ENCODE data around the gene PRPS1.
A peak's percentile ranks its signal among the peaks of the same experiment; 100 is the strongest.

The PRPS1 gene

GRCh38 chrX:107629540-107629909, 1.2 kb downstream of the PRPS1 start:
- peak; percentile 10 to 30 (median 20) for DNase-seq

GRCh38 chrX:107630031-107630689, 1.9 kb downstream of the PRPS1 start:
- CTCF ChIA-PET = interaction anchor here (1.1 to 1.6 kb wide), 2 partner anchors 13 to 83 kb away, joined by 3 read pairs; no protein-coding TSS in a partner anchor
- POLR2A ChIA-PET = no interaction called here
- DNase-seq = no peak
- Histone ChIP-seq H3K9me3 (ENCODE audit: control extremely low read depth in 1 of 5, control insufficient read depth in 4 of 5, insufficient read depth in 2 of 5, low read depth in 1 of 5, low read length in 4 of 5) (peaks cover 0 to 3% (median 0%) of the 10 kb centered on the region in 5 experiments), H3K27me3 (replicated peaks in 2 of 5; ENCODE audit: control insufficient read depth in 4 of 5, insufficient read depth in 5 of 5, low read length in 4 of 5) (peaks cover 0 to 4% (median 0%) of the 10 kb centered on the region in 5 experiments), H3K4me1 (ENCODE audit: control extremely low read depth in 1 of 4, control insufficient read depth in 4 of 4, insufficient read depth in 4 of 4, low read length in 3 of 4) (peaks cover 2 to 14% (median 11%) of the 10 kb centered on the region in 4 experiments), H3K27ac (ENCODE audit: insufficient read depth in 1 of 2, low read depth in 1 of 2, low read length in 2 of 2, poor library complexity in 1 of 2, severe bottlenecking in 2 of 2) (no peak overlapping the region), H3K4me3 (ENCODE audit: control insufficient read depth in 1 of 7, extremely low read depth in 1 of 7, insufficient read depth in 4 of 7, low read depth in 2 of 7, low read length in 6 of 7) (peak overlapping the region in 4 of 7 experiments; percentile 70 to 90 (median 72)), H3K36me3 (ENCODE audit: control insufficient read depth in 4 of 4, insufficient read depth in 4 of 4, low read length in 3 of 4) (no peaks in the 10 kb centered on the region)
- no CpG with 5 or more reads among the region's 3 CpGs for WGBS (ENCODE audit: insufficient coverage)

More at GRCh38 chrX:107629540-107629909, 1.2 kb downstream of the PRPS1 start:
- peaks cover 2 to 14% (median 11%) of the 10 kb centered on the region in 4 experiments for H3K4me1 ChIP-seq (ENCODE audit: control extremely low read depth in 1 of 4, control insufficient read depth in 4 of 4, insufficient read depth in 4 of 4, low read length in 3 of 4)
- H3K4me3 ChIP-seq (ENCODE audit: control insufficient read depth in 1 of 7, extremely low read depth in 1 of 7, insufficient read depth in 4 of 7, low read depth in 2 of 7, low read length in 6 of 7) = peak overlapping the region in 6 of 7 experiments; percentile 70 to 90 (median 73)
- peaks cover 0 to 3% (median 0%) of the 10 kb centered on the region in 5 experiments for H3K9me3 ChIP-seq (ENCODE audit: control extremely low read depth in 1 of 5, control insufficient read depth in 4 of 5, insufficient read depth in 2 of 5, low read depth in 1 of 5, low read length in 4 of 5)
- ChIA-PET CTCF (interaction anchor here (1.0 to 1.7 kb wide), 4 partner anchors 13 to 82 kb away, joined by 3 to 4 read pairs (median 3); no protein-coding TSS in a partner anchor), POLR2A (no interaction called here)
- H3K27me3 ChIP-seq (replicated peaks in 2 of 5; ENCODE audit: control insufficient read depth in 4 of 5, insufficient read depth in 5 of 5, low read length in 4 of 5) = peaks cover 0 to 4% (median 0%) of the 10 kb centered on the region in 5 experiments
- no peaks in the 10 kb centered on the region for H3K36me3 ChIP-seq (ENCODE audit: control insufficient read depth in 4 of 4, insufficient read depth in 4 of 4, low read length in 3 of 4)
- WGBS (ENCODE audit: insufficient coverage) = 48% methylated on average over 3 of the region's 5 CpGs
- H3K27ac ChIP-seq (ENCODE audit: insufficient read depth in 1 of 2, low read depth in 1 of 2, low read length in 2 of 2, poor library complexity in 1 of 2, severe bottlenecking in 2 of 2) = no peak overlapping the region

DNA sequence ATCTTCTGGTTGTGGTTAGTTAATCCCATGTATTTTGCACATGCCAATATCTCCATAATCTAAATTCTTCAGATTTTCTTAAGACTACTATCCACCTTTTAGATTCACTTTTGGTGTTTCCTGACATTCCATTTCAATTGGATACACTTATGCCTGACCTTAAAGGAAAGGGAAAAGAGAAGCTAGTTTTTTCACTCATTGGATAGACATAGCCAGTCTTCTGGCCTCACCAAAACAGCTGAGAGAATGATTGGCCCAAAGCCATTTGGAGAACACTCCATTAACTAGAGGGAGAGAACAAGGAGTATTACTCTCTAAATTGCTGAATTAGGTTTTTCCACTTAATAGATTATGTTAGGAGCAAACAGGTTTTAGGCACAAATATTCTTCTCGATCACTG, 4.0 kb downstream of the PRPS1 start:
- WGBS (ENCODE audit: insufficient coverage) = 100% methylated on average over 1 of the region's 1 CpG
- Histone ChIP-seq H3K9me3 (ENCODE audit: control extremely low read depth in 1 of 5, control insufficient read depth in 4 of 5, insufficient read depth in 2 of 5, low read depth in 1 of 5, low read length in 4 of 5) (peaks cover 0 to 3% (median 0%) of the 10 kb centered on the region in 5 experiments), H3K36me3 (ENCODE audit: control insufficient read depth in 4 of 4, insufficient read depth in 4 of 4, low read length in 3 of 4) (no peaks in the 10 kb centered on the region), H3K27ac (ENCODE audit: insufficient read depth in 1 of 2, low read depth in 1 of 2, low read length in 2 of 2, poor library complexity in 1 of 2, severe bottlenecking in 2 of 2) (no peak overlapping the region), H3K4me3 (ENCODE audit: control insufficient read depth in 1 of 7, extremely low read depth in 1 of 7, insufficient read depth in 4 of 7, low read depth in 2 of 7, low read length in 6 of 7) (no peak overlapping the region), H3K27me3 (replicated peaks in 2 of 5; ENCODE audit: control insufficient read depth in 4 of 5, insufficient read depth in 5 of 5, low read length in 4 of 5) (peaks cover 0 to 3% (median 0%) of the 10 kb centered on the region in 5 experiments), H3K4me1 (ENCODE audit: control extremely low read depth in 1 of 4, control insufficient read depth in 4 of 4, insufficient read depth in 4 of 4, low read length in 3 of 4) (peaks cover 2 to 14% (median 11%) of the 10 kb centered on the region in 4 experiments)
- ChIA-PET CTCF (interaction anchor here (1.7 kb wide), 2 partner anchors 22 to 28 kb away, joined by 5 to 6 read pairs; no protein-coding TSS in a partner anchor), POLR2A (no interaction called here)
- no peak for DNase-seq

DNA sequence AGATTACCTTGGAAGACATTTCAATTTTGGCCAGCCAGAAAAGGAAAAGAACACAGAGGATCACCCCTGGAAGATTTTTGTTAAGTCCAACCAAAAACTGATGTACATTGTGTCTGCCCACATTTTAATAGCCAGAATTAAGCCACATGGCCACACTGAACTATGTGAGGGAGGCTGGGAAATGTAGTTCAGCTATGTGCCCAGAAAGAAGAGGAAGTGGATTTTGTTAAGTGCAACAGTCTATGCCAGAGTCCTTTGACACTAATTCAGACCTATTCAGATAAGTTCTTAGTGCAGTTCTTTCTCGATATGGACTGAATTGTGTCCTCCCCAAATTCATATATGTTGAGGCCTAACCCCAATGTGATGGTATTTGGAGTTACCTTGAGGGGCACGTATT, 18.4 kb downstream of the PRPS1 start:
- POLR2A ChIA-PET = interaction anchor here (0.6 kb wide), 1 partner anchor 95 kb away, joined by 3 read pairs; no protein-coding TSS in a partner anchor
- DNase-seq = peak in 2 of 3 donors; percentile 45 to 63

DNA sequence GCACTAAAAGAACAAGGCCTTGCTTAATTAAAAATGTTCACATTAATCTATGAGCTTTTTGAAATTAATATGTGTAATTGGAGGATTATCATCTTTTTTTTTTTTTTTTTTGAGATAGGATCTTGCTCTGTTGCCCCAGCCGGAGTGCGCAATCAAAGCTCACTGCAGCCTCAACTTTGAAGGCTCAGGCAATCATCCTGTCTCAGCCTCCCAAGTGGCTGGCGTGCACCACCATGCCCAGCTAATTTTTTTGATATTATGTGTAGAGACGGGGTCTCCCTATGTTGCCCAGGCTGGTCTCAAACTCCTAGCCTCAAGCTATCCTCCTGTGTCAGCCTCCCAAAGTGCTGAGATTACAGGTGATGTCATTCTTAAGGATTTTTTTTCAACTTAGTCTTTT, 20.0 kb downstream of the PRPS1 start:
- ChIA-PET CTCF (interaction anchor here (0.8 to 1.0 kb wide), 2 partner anchors 11 to 127 kb away, joined by 3 to 4 read pairs; partner anchors contain the start of gene TSC22D3), POLR2A (no interaction called here)
- Histone ChIP-seq H3K4me3 (ENCODE audit: control insufficient read depth in 1 of 7, extremely low read depth in 1 of 7, insufficient read depth in 4 of 7, low read depth in 2 of 7, low read length in 6 of 7) (no peak overlapping the region), H3K27ac (ENCODE audit: insufficient read depth in 1 of 2, low read depth in 1 of 2, low read length in 2 of 2, poor library complexity in 1 of 2, severe bottlenecking in 2 of 2) (no peak overlapping the region), H3K27me3 (replicated peaks in 2 of 5; ENCODE audit: control insufficient read depth in 4 of 5, insufficient read depth in 5 of 5, low read length in 4 of 5) (no peaks in the 10 kb centered on the region), H3K4me1 (ENCODE audit: control extremely low read depth in 1 of 4, control insufficient read depth in 4 of 4, insufficient read depth in 4 of 4, low read length in 3 of 4) (no peaks in the 10 kb centered on the region), H3K9me3 (ENCODE audit: control extremely low read depth in 1 of 5, control insufficient read depth in 4 of 5, insufficient read depth in 2 of 5, low read depth in 1 of 5, low read length in 4 of 5) (no peaks in the 10 kb centered on the region), H3K36me3 (ENCODE audit: control insufficient read depth in 4 of 4, insufficient read depth in 4 of 4, low read length in 3 of 4) (peaks cover 2 to 39% (median 9%) of the 10 kb centered on the region in 4 experiments)
- WGBS (ENCODE audit: insufficient coverage) = 100% methylated on average over 2 of the region's 4 CpGs
- no peak for DNase-seq

More for the DNA sequence above, 18.4 kb downstream of the PRPS1 start:
- Histone ChIP-seq H3K9me3 (ENCODE audit: control extremely low read depth in 1 of 5, control insufficient read depth in 4 of 5, insufficient read depth in 2 of 5, low read depth in 1 of 5, low read length in 4 of 5) (no peaks in the 10 kb centered on the region), H3K36me3 (ENCODE audit: control insufficient read depth in 4 of 4, insufficient read depth in 4 of 4, low read length in 3 of 4) (peaks cover 2 to 45% (median 15%) of the 10 kb centered on the region in 4 experiments), H3K27me3 (replicated peaks in 2 of 5; ENCODE audit: control insufficient read depth in 4 of 5, insufficient read depth in 5 of 5, low read length in 4 of 5) (no peaks in the 10 kb centered on the region), H3K4me3 (ENCODE audit: control insufficient read depth in 1 of 7, extremely low read depth in 1 of 7, insufficient read depth in 4 of 7, low read depth in 2 of 7, low read length in 6 of 7) (no peak overlapping the region), H3K4me1 (ENCODE audit: control extremely low read depth in 1 of 4, control insufficient read depth in 4 of 4, insufficient read depth in 4 of 4, low read length in 3 of 4) (no peaks in the 10 kb centered on the region), H3K27ac (ENCODE audit: insufficient read depth in 1 of 2, low read depth in 1 of 2, low read length in 2 of 2, poor library complexity in 1 of 2, severe bottlenecking in 2 of 2) (no peak overlapping the region)
- CTCF ChIA-PET = interaction anchor here (1.0 to 1.7 kb wide), 2 partner anchors 8 to 10 kb away, joined by 3 to 4 read pairs; no protein-coding TSS in a partner anchor
- 93% methylated on average over 2 of the region's 2 CpGs for WGBS (ENCODE audit: insufficient coverage)

GRCh38 chrX:107654566-107654871, 26.2 kb downstream of the PRPS1 start:
- Histone ChIP-seq H3K4me1 (ENCODE audit: control extremely low read depth in 1 of 4, control insufficient read depth in 4 of 4, insufficient read depth in 4 of 4, low read length in 3 of 4) (peaks cover 0 to 6% (median 0%) of the 10 kb centered on the region in 4 experiments), H3K4me3 (ENCODE audit: control insufficient read depth in 1 of 7, extremely low read depth in 1 of 7, insufficient read depth in 4 of 7, low read depth in 2 of 7, low read length in 6 of 7) (no peak overlapping the region), H3K27me3 (replicated peaks in 2 of 5; ENCODE audit: control insufficient read depth in 4 of 5, insufficient read depth in 5 of 5, low read length in 4 of 5) (peaks cover 0 to 7% (median 0%) of the 10 kb centered on the region in 5 experiments), H3K9me3 (ENCODE audit: control extremely low read depth in 1 of 5, control insufficient read depth in 4 of 5, insufficient read depth in 2 of 5, low read depth in 1 of 5, low read length in 4 of 5) (no peaks in the 10 kb centered on the region), H3K27ac (ENCODE audit: insufficient read depth in 1 of 2, low read depth in 1 of 2, low read length in 2 of 2, poor library complexity in 1 of 2, severe bottlenecking in 2 of 2) (no peak overlapping the region), H3K36me3 (ENCODE audit: control insufficient read depth in 4 of 4, insufficient read depth in 4 of 4, low read length in 3 of 4) (peaks cover 0 to 15% (median 4%) of the 10 kb centered on the region in 4 experiments)
- WGBS (ENCODE audit: insufficient coverage) = 20% methylated on average over 1 of the region's 2 CpGs
- peak in 1 of 3 donors; percentile 8 for DNase-seq
- ChIA-PET CTCF (interaction anchor here (0.9 to 10.6 kb wide), 11 partner anchors 8 to 147 kb away, joined by 3 to 138 read pairs (median 5); partner anchors contain the start of genes NCBP2L and TSC22D3), POLR2A (interaction anchor here (0.8 kb wide), 1 partner anchor 62 kb away, joined by 3 read pairs; no protein-coding TSS in a partner anchor)
